Measurements from ENCODE around the gene PNPO. TPM values are rescaled to one million over a fixed set of nuclear protein-coding genes. Genes with fewer than 3 reads are reported as not detected.
A peak's percentile ranks its signal among the peaks of the same experiment; 100 is the strongest.

Gene PNPO
- polyA plus RNA-seq, 1 experiment = 14.5 TPM

GRCh38 chr17:47978324-47978723, 37.0 kb downstream of the PNPO start:
- POLR2A ChIA-PET = interaction anchor here (0.8 to 1.3 kb wide), 3 partner anchors 39 to 42 kb away, joined by 3 to 7 read pairs (median 4); no protein-coding TSS in a partner anchor
- no peak overlapping the region for H3K4me3 ChIP-seq (ENCODE audit: low read depth, low read length)
- TF ChIP-seq, protein P1, sequence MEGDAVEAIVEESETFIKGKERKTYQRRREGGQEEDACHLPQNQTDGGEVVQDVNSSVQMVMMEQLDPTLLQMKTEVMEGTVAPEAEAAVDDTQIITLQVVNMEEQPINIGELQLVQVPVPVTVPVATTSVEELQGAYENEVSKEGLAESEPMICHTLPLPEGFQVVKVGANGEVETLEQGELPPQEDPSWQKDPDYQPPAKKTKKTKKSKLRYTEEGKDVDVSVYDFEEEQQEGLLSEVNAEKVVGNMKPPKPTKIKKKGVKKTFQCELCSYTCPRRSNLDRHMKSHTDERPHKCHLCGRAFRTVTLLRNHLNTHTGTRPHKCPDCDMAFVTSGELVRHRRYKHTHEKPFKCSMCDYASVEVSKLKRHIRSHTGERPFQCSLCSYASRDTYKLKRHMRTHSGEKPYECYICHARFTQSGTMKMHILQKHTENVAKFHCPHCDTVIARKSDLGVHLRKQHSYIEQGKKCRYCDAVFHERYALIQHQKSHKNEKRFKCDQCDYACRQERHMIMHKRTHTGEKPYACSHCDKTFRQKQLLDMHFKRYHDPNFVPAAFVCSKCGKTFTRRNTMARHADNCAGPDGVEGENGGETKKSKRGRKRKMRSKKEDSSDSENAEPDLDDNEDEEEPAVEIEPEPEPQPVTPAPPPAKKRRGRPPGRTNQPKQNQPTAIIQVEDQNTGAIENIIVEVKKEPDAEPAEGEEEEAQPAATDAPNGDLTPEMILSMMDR (IDR thresholded peaks at IDR 0.05; ENCODE audit: low read depth, low read length) = peak; percentile 77
- DNase-seq (ENCODE audit: low read depth, low spot score) = peak; percentile 32
- CTCF ChIA-PET = interaction anchor here (0.6 to 5.0 kb wide), 26 partner anchors 8 to 153 kb away, joined by 3 to 185 read pairs (median 6); partner anchors contain the start of genes CDK5RAP3, PNPO and PRR15L
- no peaks in the 10 kb centered on the region for H3K9me3 ChIP-seq (ENCODE audit: control insufficient read depth, insufficient read depth, low read length)
- no peaks in the 10 kb centered on the region for H3K27me3 ChIP-seq (ENCODE audit: control insufficient read depth, insufficient read depth, low read length)
- no peak overlapping the region for H3K27ac ChIP-seq (ENCODE audit: low read depth, low read length)

DNA sequence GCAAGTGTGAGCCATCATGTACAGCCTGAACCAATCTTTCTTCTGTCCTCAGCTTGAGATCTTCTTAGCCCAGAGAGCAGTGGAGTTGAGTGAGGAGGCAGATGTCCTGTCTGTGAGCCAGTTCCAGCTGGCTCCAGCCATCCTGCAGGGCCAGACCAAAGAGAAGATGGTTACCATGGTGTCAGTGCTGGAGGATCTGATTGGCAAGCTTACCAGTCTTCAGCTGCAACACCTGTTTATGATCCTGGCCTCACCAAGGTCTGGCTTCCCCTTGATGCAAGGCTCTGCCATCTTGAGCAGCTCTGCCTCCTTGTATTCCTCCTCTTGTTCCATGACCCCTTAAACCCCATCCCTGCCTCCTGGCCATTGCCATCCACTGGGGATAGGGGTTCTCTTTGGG, 39.2 kb downstream of the PNPO start:
- ChIA-PET POLR2A (interaction anchor here (0.9 kb wide), 1 partner anchor 39 kb away, joined by 3 read pairs; the partner anchor contains the start of gene PNPO), CTCF (interaction anchor here (5.0 kb wide), 1 partner anchor 36 kb away, joined by 185 read pairs; no protein-coding TSS in a partner anchor)
- DNase-seq (ENCODE audit: low read depth, low spot score) = no peak
- Histone ChIP-seq H3K4me3 (ENCODE audit: low read depth, low read length) (no peak overlapping the region), H3K27ac (ENCODE audit: low read depth, low read length) (no peak overlapping the region), H3K9me3 (ENCODE audit: control insufficient read depth, insufficient read depth, low read length) (no peaks in the 10 kb centered on the region), H3K27me3 (ENCODE audit: control insufficient read depth, insufficient read depth, low read length) (no peaks in the 10 kb centered on the region)
- TF ChIP-seq, protein P1 (IDR thresholded peaks at IDR 0.05; ENCODE audit: low read depth, low read length) = no peak

GRCh38 chr17:47981462-47981861, 40.1 kb downstream of the PNPO start:
- Histone ChIP-seq H3K27ac (ENCODE audit: low read depth, low read length) (no peak overlapping the region), H3K4me3 (ENCODE audit: low read depth, low read length) (no peak overlapping the region), H3K27me3 (ENCODE audit: control insufficient read depth, insufficient read depth, low read length) (no peaks in the 10 kb centered on the region), H3K9me3 (ENCODE audit: control insufficient read depth, insufficient read depth, low read length) (no peaks in the 10 kb centered on the region)
- ChIA-PET POLR2A (no interaction called here), CTCF (interaction anchor here (0.5 to 5.0 kb wide), 2 partner anchors 10 to 35 kb away, joined by 3 to 185 read pairs; partner anchors contain the start of gene CDK5RAP3)
- no peak for DNase-seq (ENCODE audit: low read depth, low spot score)
- TF ChIP-seq, protein P1 (IDR thresholded peaks at IDR 0.05; ENCODE audit: low read depth, low read length) = no peak

- Histone ChIP-seq H3K27me3 (ENCODE audit: control insufficient read depth, insufficient read depth, low read length) (no peaks in the 10 kb centered on the region), H3K4me3 (ENCODE audit: low read depth, low read length) (no peak overlapping the region), H3K9me3 (ENCODE audit: control insufficient read depth, insufficient read depth, low read length) (no peaks in the 10 kb centered on the region), H3K27ac (ENCODE audit: low read depth, low read length) (no peak overlapping the region)
- no peak for DNase-seq (ENCODE audit: low read depth, low spot score)
- POLR2A ChIA-PET = interaction anchor here (0.6 kb wide), 1 partner anchor 33 kb away, joined by 3 read pairs; no protein-coding TSS in a partner anchor
- TF ChIP-seq, protein P1 (IDR thresholded peaks at IDR 0.05; ENCODE audit: low read depth, low read length) = no peak
- CTCF ChIA-PET = interaction anchor here (5.0 kb wide), 1 partner anchor 34 kb away, joined by 185 read pairs; no protein-coding TSS in a partner anchor
These were observed 40.8 kb downstream of the PNPO start for GRCh38 chr17:47982091-47982617.
